Activated CD4-positive, alpha-beta T cell treated with anti-CD3 and anti-CD28 coated beads, Interleukin-2, amount 50 U/mL, for 1 hour (primary cell): Measurements from ENCODE around the gene MAN1B1.
A peak's percentile ranks its signal among the peaks of the same experiment; 100 is the strongest.

Experiments
- DNase-seq: peaks from one replicate; pipeline ENCODE4 v3.0.0-alpha.2; 2020

Gene MAN1B1

GRCh38 chr9:137149363-137149762 is 62.6 kb downstream of the MAN1B1 start:
- no peak for DNase-seq

DNA sequence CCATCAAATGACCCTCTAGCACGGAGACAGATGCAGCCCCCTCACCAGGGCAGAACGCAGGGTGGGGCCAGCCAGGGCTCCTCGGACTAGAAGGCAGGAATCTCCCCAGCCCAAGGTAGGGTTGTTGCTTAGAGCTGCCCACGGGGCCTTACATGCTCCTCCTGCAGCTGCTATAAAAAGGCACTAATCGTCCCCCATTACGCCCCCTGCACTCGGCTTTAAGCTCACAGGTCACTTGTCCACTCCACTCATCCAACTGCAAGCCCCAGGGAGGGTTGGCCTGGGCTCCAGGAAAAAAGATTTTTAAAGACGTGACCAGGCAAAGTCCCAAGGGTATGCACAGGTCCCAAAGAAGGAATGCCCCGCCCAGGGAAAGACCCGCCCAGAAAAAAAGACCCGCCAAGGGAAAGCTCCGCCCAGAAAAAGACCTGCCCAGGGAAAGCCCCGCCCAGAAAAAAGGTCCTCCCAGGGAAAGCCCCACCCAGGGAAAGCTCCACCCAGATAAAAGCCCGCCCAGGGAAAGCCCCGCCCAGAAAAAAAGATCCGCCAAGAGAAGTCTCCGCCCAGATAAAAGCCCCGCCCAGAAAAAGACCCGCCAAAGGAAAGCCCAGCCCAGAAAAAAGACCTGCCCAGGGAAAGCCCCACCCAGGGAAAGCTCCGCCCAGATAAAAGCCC is 63.3 kb downstream of the MAN1B1 start:
- DNase-seq: no peak

- no peak for DNase-seq
Observed at GRCh38 chr9:137150617-137151457, 64.1 kb downstream of the MAN1B1 start.

DNA sequence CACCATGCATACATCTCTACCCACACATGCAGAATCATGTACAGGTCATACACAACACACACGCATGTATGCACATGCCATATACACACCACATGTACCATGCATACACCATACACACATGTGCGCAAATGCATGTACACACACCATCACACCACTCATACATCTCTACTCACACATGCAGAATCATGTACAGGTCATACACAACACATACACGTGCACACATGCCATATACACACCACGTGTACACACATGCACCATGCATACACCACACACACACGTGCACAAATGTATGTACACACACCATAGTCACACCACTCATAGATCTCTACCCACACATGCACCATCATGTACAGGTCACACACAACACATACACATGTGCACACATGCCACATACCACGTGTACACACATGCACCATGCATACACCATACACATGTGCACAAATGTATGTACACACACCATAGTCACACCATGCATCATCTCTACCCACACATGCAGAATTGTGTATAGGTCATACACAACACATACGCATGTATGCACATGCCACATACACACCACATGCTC is 66.1 kb downstream of the MAN1B1 start:
- no peak for DNase-seq

- DNase-seq: peak; percentile 57
Observed at GRCh38 chr9:137156567-137157375, 70.0 kb downstream of the MAN1B1 start.

- DNase-seq: no peak
Observed at GRCh38 chr9:137157618-137158415, 71.0 kb downstream of the MAN1B1 start.

DNA sequence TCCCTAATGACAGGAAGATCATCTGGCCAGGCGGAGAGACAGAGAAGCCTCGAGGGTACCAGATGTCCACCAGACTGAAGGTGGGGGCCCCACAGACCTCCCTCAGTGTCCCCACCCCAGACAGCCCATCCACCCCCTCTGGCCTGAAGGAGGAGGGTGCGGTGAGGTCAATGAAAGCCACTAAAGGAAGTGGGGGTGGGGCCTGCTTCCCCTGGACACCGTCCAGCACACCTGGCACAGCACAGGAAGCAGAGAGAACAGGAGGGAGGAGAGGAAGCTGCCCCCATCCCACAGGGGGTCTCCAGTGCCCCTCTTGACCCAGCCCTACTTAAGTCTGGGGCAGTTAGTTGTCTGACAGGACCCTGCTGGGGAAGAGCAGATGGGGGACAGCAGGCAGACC is 71.8 kb downstream of the MAN1B1 start:
- no peak for DNase-seq
